Spleen (tissue), 11 donors: Measurements from ENCODE around the gene RPS6KL1. TPM values are rescaled to one million over a fixed set of nuclear protein-coding genes. Genes with fewer than 3 reads are reported as not detected.

ENCODE experiments used
- DNase-seq: peaks from one replicate; pipeline ENCODE4 v3.0.0-alpha.2; 2020
- H3K27ac ChIP-seq, 8 donors: fragments of 200-600 bp; sonication (generic) in 7 of 8; 1 replicate in 4 of 8; 2 replicates in 4 of 8; pipeline versions ENCODE4 v1.5.0 to v1.8.0; 2016 to 2021; ENCODE audit warnings: inconsistent platforms in 4 of 8, mild to moderate bottlenecking in 4 of 8, moderate library complexity in 1 of 8
- H3K27me3 ChIP-seq, 7 donors: fragments of 200-600 bp; sonication (generic) in 6 of 7; replicated peaks in 1 of 7; 1 replicate in 4 of 7; 2 replicates in 3 of 7; pipeline versions ENCODE4 v1.5.0 to v1.8.0; 2016 to 2021; ENCODE audit warnings: inconsistent platforms in 3 of 7, mild to moderate bottlenecking in 1 of 7
- H3K36me3 ChIP-seq, 6 donors: fragments of 200-600 bp; sonication (generic) in 5 of 6; 1 replicate in 4 of 6; 2 replicates in 2 of 6; pipeline versions ENCODE4 v1.5.0 to v1.8.0; 2016 to 2021; ENCODE audit warnings: inconsistent platforms in 2 of 6
- H3K4me1 ChIP-seq, 6 donors: fragments of 200-600 bp; sonication (generic) in 5 of 6; 1 replicate in 3 of 6; 2 replicates in 3 of 6; pipeline versions ENCODE4 v1.5.0 to v1.8.0; 2016 to 2021; ENCODE audit warnings: inconsistent platforms in 3 of 6
- H3K4me3 ChIP-seq, 8 donors: fragments of 200-600 bp; sonication (generic) in 7 of 8; 1 replicate in 4 of 8; 2 replicates in 4 of 8; pipeline versions ENCODE4 v1.5.0 to v1.8.0; 2016 to 2021; ENCODE audit warnings: inconsistent platforms in 4 of 8, mild to moderate bottlenecking in 4 of 8, moderate library complexity in 2 of 8
- H3K9me3 ChIP-seq, 8 donors: fragments of 200-600 bp; sonication (generic) in 7 of 8; 1 replicate in 4 of 8; 2 replicates in 4 of 8; pipeline versions ENCODE4 v1.5.0 to v1.8.0; 2016 to 2021; ENCODE audit warnings: inconsistent platforms in 4 of 8
- POLR2A ChIP-seq, 3 donors: fragments of 450-650 bp; IDR thresholded peaks; one replicate each; pipeline ENCODE4 v1.5.1; 2017; ENCODE audit warnings: antibody characterized with exemption in 3 of 3, mild to moderate bottlenecking in 1 of 3
- POLR2AphosphoS5 ChIP-seq, 3 donors: sonication (generic); formaldehyde crosslinking; IDR thresholded peaks; one replicate each; pipeline ENCODE4 v1.5.1; 2017; ENCODE audit warnings: antibody characterized with exemption in 3 of 3
- WGBS, 5 donors: extraction: QIAGEN DNeasy Blood & Tissue Kit in 3 of 5; methylation state at CpG; one replicate each; pipeline versions ENCODE4 v1.1.5 to v1.1.7; 2013 to 2018; 5-methylcytosine and 5-hydroxymethylcytosine counted together
- intact Hi-C: fragments of 100-400 bp; cut with DNase I; formaldehyde crosslinking; loops from one replicate; pipeline ENCODE4 v1.15.0; 2023; ENCODE audit warnings: low total_unique reads
- polyA plus RNA-seq, 3 donors: library from polyadenylated mRNA; stranded (reverse); fragments of 200-250 nt; gene quantifications; one replicate each; pipeline ENCODE4 v1.2.1, GENCODE V29; 2013
- total RNA-seq, 7 donors: library from RNA; depleted of rRNA in 3 of 7; stranded (reverse); fragments of >200 nt in 3 of 7; fragmentation: NEBNext Ultra II Directional in 4 of 7; extraction: Animal tissue kit (Norgen Biotek cat#: 25700) in 4 of 7; gene quantifications; one replicate each; pipeline versions ENCODE4 v1.1.0 to v1.2.1, GENCODE V29; 2016 to 2021
- TF ChIP-seq, protein P1 (sequence below), 11 experiments: fragments of 200-600 bp in 7 of 11; fragments of 450-650 bp in 4 of 11; sonication (generic) in 4 of 11; IDR thresholded peaks in 8 of 11; conservative IDR thresholded peaks in 3 of 11; 1 replicate in 7 of 11; 2 replicates in 4 of 11; pipeline versions ENCODE4 v1.4.0 to v1.8.0; 2016 to 2021; ENCODE audit warnings: antibody characterized with exemption in 11 of 11, inconsistent platforms in 4 of 11, mild to moderate bottlenecking in 1 of 11
- donor health status: healthy with polysubstance abuse.
- donor health status: DM: no; HTN: no; CAD: no; lungs with moderate emphysema.
- donor health status: DM: no; HTN: no; CAD: no.
- donor health status: Bipolar disorder and iron deficiency.
- donor health status: healthy.
- donor health status: DM: no; HTN: no; CAD: no.
- donor health status: DM: yes; HTN: yes; CAD: no.

The RPS6KL1 gene
- total and polyA plus RNA-seq, 10 donors: 1.7 to 15.7 (median 4.7) TPM

DNA sequence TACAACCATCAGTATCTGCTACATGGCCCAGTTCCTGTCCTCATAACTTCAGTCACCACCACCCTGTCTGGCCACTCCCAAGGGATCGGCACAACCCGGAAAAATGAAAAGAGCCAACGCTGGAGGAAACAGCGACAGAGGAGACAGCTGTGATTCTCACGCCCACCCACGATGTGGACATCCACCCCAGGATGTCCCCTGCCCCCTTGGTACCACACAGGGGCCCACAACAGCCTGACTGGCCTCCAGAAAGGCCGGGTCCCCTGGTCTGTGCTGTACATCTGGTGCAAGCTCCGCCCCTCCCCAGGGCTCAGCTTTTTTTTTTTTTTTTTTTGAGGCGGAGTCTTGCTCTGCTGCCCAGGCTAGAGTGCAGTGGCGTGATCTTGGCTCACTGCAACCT is 12.5 kb downstream of the RPS6KL1 start:
- peaks cover 0 to 13% (median 0%) of the 10 kb centered on the region in 6 donors for H3K36me3 ChIP-seq
- H3K4me1 ChIP-seq: peaks cover 4 to 55% (median 29%) of the 10 kb centered on the region in 6 donors
- TF ChIP-seq, protein P1, sequence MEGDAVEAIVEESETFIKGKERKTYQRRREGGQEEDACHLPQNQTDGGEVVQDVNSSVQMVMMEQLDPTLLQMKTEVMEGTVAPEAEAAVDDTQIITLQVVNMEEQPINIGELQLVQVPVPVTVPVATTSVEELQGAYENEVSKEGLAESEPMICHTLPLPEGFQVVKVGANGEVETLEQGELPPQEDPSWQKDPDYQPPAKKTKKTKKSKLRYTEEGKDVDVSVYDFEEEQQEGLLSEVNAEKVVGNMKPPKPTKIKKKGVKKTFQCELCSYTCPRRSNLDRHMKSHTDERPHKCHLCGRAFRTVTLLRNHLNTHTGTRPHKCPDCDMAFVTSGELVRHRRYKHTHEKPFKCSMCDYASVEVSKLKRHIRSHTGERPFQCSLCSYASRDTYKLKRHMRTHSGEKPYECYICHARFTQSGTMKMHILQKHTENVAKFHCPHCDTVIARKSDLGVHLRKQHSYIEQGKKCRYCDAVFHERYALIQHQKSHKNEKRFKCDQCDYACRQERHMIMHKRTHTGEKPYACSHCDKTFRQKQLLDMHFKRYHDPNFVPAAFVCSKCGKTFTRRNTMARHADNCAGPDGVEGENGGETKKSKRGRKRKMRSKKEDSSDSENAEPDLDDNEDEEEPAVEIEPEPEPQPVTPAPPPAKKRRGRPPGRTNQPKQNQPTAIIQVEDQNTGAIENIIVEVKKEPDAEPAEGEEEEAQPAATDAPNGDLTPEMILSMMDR (IDR thresholded peaks at IDR 0.05 in 8 of 11, conservative IDR thresholded peaks at IDR 0.05 in 3 of 11): no peak
- no peak for TF ChIP-seq POLR2A (IDR thresholded peaks at IDR 0.05)
- no peak for TF ChIP-seq POLR2AphosphoS5 (IDR thresholded peaks at IDR 0.05)
- H3K4me3 ChIP-seq: no peak overlapping the region
- no peaks in the 10 kb centered on the region for H3K27me3 ChIP-seq
- intact Hi-C loops: no loop called here
- H3K9me3 ChIP-seq: no peaks in the 10 kb centered on the region
- no peak for DNase-seq
- WGBS, 5 donors: 73 to 85% (median 77%) methylated on average over 9 to 10 of the region's 10 CpGs
- peak overlapping the region in 1 of 8 donors; percentile 10 for H3K27ac ChIP-seq

DNA sequence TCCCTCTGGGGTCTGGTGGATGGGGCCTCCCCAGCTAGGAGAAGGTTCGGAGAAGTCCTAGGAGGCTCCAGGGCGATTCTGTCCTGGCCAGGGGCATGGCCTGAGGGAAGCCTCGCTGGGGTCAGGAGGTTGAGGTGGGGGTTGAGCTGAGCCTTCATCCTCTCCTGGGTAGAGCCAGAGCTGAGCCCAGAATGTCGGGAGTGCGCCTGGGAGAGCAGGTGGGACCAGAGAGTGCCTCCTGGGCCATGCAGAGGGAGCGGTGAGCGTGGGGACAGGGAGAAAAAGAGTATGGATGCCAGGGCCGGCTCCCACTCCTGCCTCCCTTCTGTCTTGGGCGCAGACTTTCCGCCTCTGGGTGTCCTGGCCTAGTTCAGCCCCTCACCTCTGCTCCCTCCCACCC is 13.1 kb downstream of the RPS6KL1 start:
- no peak for DNase-seq
- Histone ChIP-seq H3K4me3 (no peak overlapping the region), H3K27ac (peak overlapping the region in 3 of 8 donors; percentile 5 to 40 (median 21)), H3K9me3 (no peaks in the 10 kb centered on the region), H3K36me3 (peaks cover 0 to 20% (median 2%) of the 10 kb centered on the region in 6 donors), H3K27me3 (no peaks in the 10 kb centered on the region), H3K4me1 (peaks cover 4 to 60% (median 32%) of the 10 kb centered on the region in 6 donors)
- TF ChIP-seq POLR2A (IDR thresholded peaks at IDR 0.05) (no peak), POLR2AphosphoS5 (IDR thresholded peaks at IDR 0.05) (no peak)
- TF ChIP-seq, protein P1 (IDR thresholded peaks at IDR 0.05 in 8 of 11, conservative IDR thresholded peaks at IDR 0.05 in 3 of 11): no peak
- 76 to 95% (median 92%) methylated on average over 6 to 10 of the region's 10 CpGs for WGBS, 5 donors
- intact Hi-C loops: loop anchor here (5.0 kb wide), 1 partner anchor 48 kb away; no protein-coding TSS in a partner anchor

DNA sequence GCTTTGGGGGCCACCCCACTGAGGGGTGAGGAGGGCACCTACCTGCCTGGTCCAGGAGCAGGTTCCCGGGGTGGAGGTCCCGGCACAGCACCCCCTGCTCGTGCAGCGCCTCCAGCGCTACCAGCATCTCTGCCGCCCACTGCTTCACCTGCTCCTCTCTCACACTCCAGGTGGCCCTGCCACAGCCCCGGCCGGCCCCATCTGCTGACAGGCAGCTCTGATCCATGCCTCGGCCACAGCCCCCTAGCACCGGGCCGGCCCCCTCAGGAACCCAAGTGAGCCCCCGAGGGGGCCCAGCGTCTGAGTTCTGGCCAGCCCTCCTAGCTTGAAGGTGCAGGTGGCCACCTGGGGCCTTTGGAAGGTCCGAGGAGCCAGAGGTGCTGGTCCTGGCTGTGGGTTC is 13.6 kb downstream of the RPS6KL1 start:
- Histone ChIP-seq H3K9me3 (no peaks in the 10 kb centered on the region), H3K4me3 (no peak overlapping the region), H3K36me3 (peaks cover 0 to 24% (median 5%) of the 10 kb centered on the region in 6 donors), H3K27me3 (no peaks in the 10 kb centered on the region), H3K27ac (peak overlapping the region in 2 of 8 donors; percentile 21 to 40), H3K4me1 (peaks cover 4 to 60% (median 31%) of the 10 kb centered on the region in 6 donors)
- 87 to 95% (median 94%) methylated on average over 9 to 14 of the region's 14 CpGs for WGBS, 5 donors
- intact Hi-C loops: loop anchor here (5.0 kb wide), 1 partner anchor 47 kb away; no protein-coding TSS in a partner anchor
- DNase-seq: no peak
- no peak for TF ChIP-seq POLR2A (IDR thresholded peaks at IDR 0.05)

DNA sequence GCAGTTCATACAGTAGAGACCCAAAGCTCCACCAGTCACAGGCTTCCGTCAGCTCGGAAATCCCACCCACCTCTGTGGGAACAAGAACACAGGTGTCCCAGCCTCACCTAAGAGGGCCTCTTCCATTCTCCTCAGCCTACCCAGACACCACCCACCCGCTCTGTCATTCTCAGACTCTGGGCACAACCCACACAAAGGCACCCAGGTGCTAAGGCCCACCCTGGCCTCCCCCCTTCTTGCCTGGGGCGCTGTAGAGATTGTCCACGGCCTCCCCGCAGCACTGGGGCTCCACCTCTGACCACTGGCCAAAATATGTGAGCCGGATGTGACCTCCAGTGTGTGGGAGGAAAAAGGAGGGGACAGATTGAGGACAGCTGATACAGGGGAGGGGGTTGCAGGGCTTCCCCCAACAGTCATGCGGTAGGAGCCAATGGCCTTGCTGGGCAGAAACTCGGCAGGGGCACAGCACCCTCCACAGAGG is 14.2 kb downstream of the RPS6KL1 start:
- 58 to 74% (median 68%) methylated on average over 9 of the region's 9 CpGs for WGBS, 5 donors
- H3K4me1 ChIP-seq: peaks cover 4 to 56% (median 28%) of the 10 kb centered on the region in 6 donors
- intact Hi-C loops: loop anchor here (5.0 kb wide), 1 partner anchor 47 kb away; no protein-coding TSS in a partner anchor

More for the DNA sequence above, 14.2 kb downstream of the RPS6KL1 start:
- no peak for DNase-seq
- H3K36me3 ChIP-seq: peaks cover 0 to 30% (median 9%) of the 10 kb centered on the region in 6 donors
- H3K27ac ChIP-seq: peak overlapping the region in 3 of 8 donors; percentile 21 to 51 (median 29)
- H3K27me3 ChIP-seq: no peaks in the 10 kb centered on the region
- no peaks in the 10 kb centered on the region for H3K9me3 ChIP-seq
- TF ChIP-seq POLR2A (IDR thresholded peaks at IDR 0.05): no peak
- TF ChIP-seq, protein P1 (IDR thresholded peaks at IDR 0.05 in 8 of 11, conservative IDR thresholded peaks at IDR 0.05 in 3 of 11): no peak
- TF ChIP-seq POLR2AphosphoS5 (IDR thresholded peaks at IDR 0.05): peak; percentile 28 to 33 (median 29)
- no peak overlapping the region for H3K4me3 ChIP-seq
